NCI-H524 (cell line): Measurements from ENCODE around the gene NLGN3.

Source experiments
- DNase-seq, 2 experiments: peaks; one replicate each; lab custom pipeline; 2025; lab: John Stamatoyannopoulos, UW

NLGN3 gene

GRCh38 chrX:71144651-71145050, at the start of gene NLGN3:
NLGN3 (plus strand) TSS chrX:71144841; CDS start chrX:71147750, 2,909 bp downstream.
- peak in 1 of 2 experiments; percentile 32 for DNase-seq

GRCh38 chrX:71095033-71095432, 49.6 kb upstream of the NLGN3 start:
- peak; percentile 5 to 18 for DNase-seq

GRCh38 chrX:71095555-71095980, 49.1 kb upstream of the NLGN3 start, which contains the start of gene FOXO4:
FOXO4 (plus strand) TSS chrX:71095851; CDS start chrX:71096529, 678 bp downstream.
- peak; percentile 86 to 92 for DNase-seq

GRCh38 chrX:71095981-71096759, 48.5 kb upstream of the NLGN3 start:
- DNase-seq: peak; percentile 58 to 65

- DNase-seq: peak in 1 of 2 experiments; percentile 7
Measured at GRCh38 chrX:71096760-71097032, 47.9 kb upstream of the NLGN3 start.

- DNase-seq: peak; percentile 66 to 74
Measured at GRCh38 chrX:71098302-71098701, 46.3 kb upstream of the NLGN3 start.

GRCh38 chrX:71098951-71099506, 45.6 kb upstream of the NLGN3 start:
- no peak for DNase-seq

GRCh38 chrX:71099736-71100135, 44.9 kb upstream of the NLGN3 start:
- DNase-seq: no peak

- no peak for DNase-seq
Measured at GRCh38 chrX:71100581-71101505, 43.8 kb upstream of the NLGN3 start.

- DNase-seq: no peak
Measured at GRCh38 chrX:71102292-71102691, 42.3 kb upstream of the NLGN3 start.

- peak; percentile 93 to 96 for DNase-seq
Measured at GRCh38 chrX:71103110-71103983, 41.3 kb upstream of the NLGN3 start.

- DNase-seq: no peak
Measured at GRCh38 chrX:71105628-71106027, 39.0 kb upstream of the NLGN3 start.

GRCh38 chrX:71106427-71106826, 38.2 kb upstream of the NLGN3 start, which contains the start of gene CXorf65:
CXorf65 (minus strand) TSS chrX:71106740; CDS start chrX:71106556, 184 bp downstream.
- no peak for DNase-seq

GRCh38 chrX:71107245-71107644, 37.4 kb upstream of the NLGN3 start:
- no peak for DNase-seq

- DNase-seq: peak in 1 of 2 experiments; percentile 21
Measured at GRCh38 chrX:71107762-71108360, 36.8 kb upstream of the NLGN3 start.

- DNase-seq: no peak
Measured at GRCh38 chrX:71109051-71109450, 35.6 kb upstream of the NLGN3 start.

- DNase-seq: no peak
Measured at GRCh38 chrX:71111141-71111843, 33.3 kb upstream of the NLGN3 start, which contains the start of gene IL2RG. IL2RG (minus strand) TSS chrX:71111577; CDS start chrX:71111539, 38 bp downstream.

- no peak for DNase-seq
Measured at GRCh38 chrX:71111921-71112431, 32.7 kb upstream of the NLGN3 start.

- DNase-seq: no peak
Measured at GRCh38 chrX:71117358-71117757, 27.3 kb upstream of the NLGN3 start.
